ENCODE measurements around the gene PSMB7. TPM values are rescaled to one million over a fixed set of nuclear protein-coding genes. Genes with fewer than 3 reads are reported as not detected.

PSMB7 gene
- total RNA-seq, 1 donor from 2014 or later: 108 TPM

GRCh38 chr9:124366476-124367220 lies 48.6 kb downstream of the PSMB7 start:
- Mint-ChIP-seq H3K4me3 (ENCODE audit: unreplicated experiment) (no peak overlapping the region), H3K27me3 (ENCODE audit: low read depth) (no peaks in the 10 kb centered on the region), H3K4me1 (ENCODE audit: low read depth) (peaks cover 29% of the 10 kb centered on the region), H3K9me3 (ENCODE audit: low read depth) (no peaks in the 10 kb centered on the region), H3K27ac (ENCODE audit: unreplicated experiment) (no peak overlapping the region), H3K36me3 (ENCODE audit: low read depth) (peaks cover 3% of the 10 kb centered on the region)
- TF ChIP-seq CTCF (IDR thresholded peaks at IDR 0.05): no peak
- DNase-seq (ENCODE audit: low spot score): no peak

- H3K4me1 Mint-ChIP-seq (ENCODE audit: low read depth): peaks cover 24% of the 10 kb centered on the region
- no peak for TF ChIP-seq CTCF (IDR thresholded peaks at IDR 0.05)
- H3K36me3 Mint-ChIP-seq (ENCODE audit: low read depth): peaks cover 3% of the 10 kb centered on the region
- H3K27me3 Mint-ChIP-seq (ENCODE audit: low read depth): no peaks in the 10 kb centered on the region
- no peaks in the 10 kb centered on the region for H3K9me3 Mint-ChIP-seq (ENCODE audit: low read depth)
- no peak overlapping the region for H3K27ac Mint-ChIP-seq (ENCODE audit: unreplicated experiment)
- H3K4me3 Mint-ChIP-seq (ENCODE audit: unreplicated experiment): no peak overlapping the region
- DNase-seq (ENCODE audit: low spot score): no peak
Measured at GRCh38 chr9:124365036-124365435, 50.2 kb downstream of the PSMB7 start.

- Mint-ChIP-seq H3K4me3 (ENCODE audit: unreplicated experiment) (no peak overlapping the region), H3K27ac (ENCODE audit: unreplicated experiment) (no peak overlapping the region), H3K36me3 (ENCODE audit: low read depth) (peaks cover 3% of the 10 kb centered on the region), H3K4me1 (ENCODE audit: low read depth) (peaks cover 21% of the 10 kb centered on the region), H3K9me3 (ENCODE audit: low read depth) (no peaks in the 10 kb centered on the region), H3K27me3 (ENCODE audit: low read depth) (no peaks in the 10 kb centered on the region)
- TF ChIP-seq CTCF (IDR thresholded peaks at IDR 0.05): no peak
- DNase-seq (ENCODE audit: low spot score): no peak
Measured at GRCh38 chr9:124364141-124364540, 51.1 kb downstream of the PSMB7 start.

GRCh38 chr9:124363326-124364096 lies 51.7 kb downstream of the PSMB7 start:
- peaks cover 21% of the 10 kb centered on the region for H3K4me1 Mint-ChIP-seq (ENCODE audit: low read depth)
- H3K9me3 Mint-ChIP-seq (ENCODE audit: low read depth): no peaks in the 10 kb centered on the region
- TF ChIP-seq CTCF (IDR thresholded peaks at IDR 0.05): no peak
- no peak overlapping the region for H3K4me3 Mint-ChIP-seq (ENCODE audit: unreplicated experiment)
- DNase-seq (ENCODE audit: low spot score): no peak
- no peaks in the 10 kb centered on the region for H3K27me3 Mint-ChIP-seq (ENCODE audit: low read depth)
- H3K27ac Mint-ChIP-seq (ENCODE audit: unreplicated experiment): no peak overlapping the region
- peaks cover 3% of the 10 kb centered on the region for H3K36me3 Mint-ChIP-seq (ENCODE audit: low read depth)

GRCh38 chr9:124361128-124361527 lies 54.1 kb downstream of the PSMB7 start:
- Mint-ChIP-seq H3K9me3 (ENCODE audit: low read depth) (no peaks in the 10 kb centered on the region), H3K27me3 (ENCODE audit: low read depth) (no peaks in the 10 kb centered on the region), H3K4me1 (ENCODE audit: low read depth) (peaks cover 22% of the 10 kb centered on the region), H3K36me3 (ENCODE audit: low read depth) (peaks cover 12% of the 10 kb centered on the region), H3K27ac (ENCODE audit: unreplicated experiment) (no peak overlapping the region), H3K4me3 (ENCODE audit: unreplicated experiment) (no peak overlapping the region)
- no peak for TF ChIP-seq CTCF (IDR thresholded peaks at IDR 0.05)
- DNase-seq (ENCODE audit: low spot score): no peak
